Measurements from ENCODE around the gene COL9A2.

COL9A2 gene

DNA sequence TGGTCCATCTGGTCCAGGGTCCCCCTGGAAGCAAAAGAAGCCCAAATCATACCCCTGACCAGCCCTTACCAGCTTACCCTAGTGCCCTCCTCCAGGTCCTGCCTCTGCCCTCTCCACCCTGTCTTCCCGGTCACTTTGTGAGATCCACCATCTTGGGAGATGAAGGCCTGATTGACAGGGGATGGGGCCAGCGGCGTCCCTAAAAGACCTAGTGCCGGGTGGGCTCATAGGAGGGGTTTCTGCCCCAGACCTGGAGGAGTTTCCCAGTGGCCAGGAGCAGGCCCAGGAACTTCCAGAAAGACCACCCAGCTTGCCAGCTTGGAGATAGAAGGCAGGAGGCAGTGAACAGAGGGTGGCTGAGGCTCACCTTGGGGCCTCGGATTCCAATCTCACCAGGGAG is 5.4 kb downstream of the COL9A2 start:
- Histone ChIP-seq H3K27me3 (ENCODE audit: control insufficient read depth, insufficient read depth, low read length) (peaks cover 14% of the 10 kb centered on the region), H3K27ac (ENCODE audit: low read length) (no peak overlapping the region), H3K4me3 (ENCODE audit: low read length) (no peak overlapping the region), H3K36me3 (ENCODE audit: control insufficient read depth, insufficient read depth, low read length) (peaks cover 3% of the 10 kb centered on the region; the same call in 1 of the 2 replicates), H3K9me3 (ENCODE audit: control insufficient read depth, insufficient read depth, low read length) (no peaks in the 10 kb centered on the region), H3K4me1 (ENCODE audit: control insufficient read depth, insufficient read depth, low read length) (no peaks in the 10 kb centered on the region)
- WGBS (ENCODE audit: insufficient coverage, insufficient read length), result no CpG with 5 or more reads among the region's 5 CpGs
- DNase-seq (ENCODE audit: low read depth, low spot score), result no peak

- no peaks in the 10 kb centered on the region for H3K4me1 ChIP-seq (ENCODE audit: control insufficient read depth, insufficient read depth, low read length)
- DNase-seq (ENCODE audit: low read depth, low spot score), result no peak
- no CpG with 5 or more reads among the region's 22 CpGs for WGBS (ENCODE audit: insufficient coverage, insufficient read length)
- no peak overlapping the region for H3K27ac ChIP-seq (ENCODE audit: low read length)
- peaks cover 3% of the 10 kb centered on the region; the same call in 1 of the 2 replicates for H3K36me3 ChIP-seq (ENCODE audit: control insufficient read depth, insufficient read depth, low read length)
- no peaks in the 10 kb centered on the region for H3K9me3 ChIP-seq (ENCODE audit: control insufficient read depth, insufficient read depth, low read length)
- H3K27me3 ChIP-seq (ENCODE audit: control insufficient read depth, insufficient read depth, low read length), result peaks cover 8% of the 10 kb centered on the region
- no peak overlapping the region for H3K4me3 ChIP-seq (ENCODE audit: low read length)
Observed at GRCh38 chr1:40310983-40311642, 6.0 kb downstream of the COL9A2 start.

DNA sequence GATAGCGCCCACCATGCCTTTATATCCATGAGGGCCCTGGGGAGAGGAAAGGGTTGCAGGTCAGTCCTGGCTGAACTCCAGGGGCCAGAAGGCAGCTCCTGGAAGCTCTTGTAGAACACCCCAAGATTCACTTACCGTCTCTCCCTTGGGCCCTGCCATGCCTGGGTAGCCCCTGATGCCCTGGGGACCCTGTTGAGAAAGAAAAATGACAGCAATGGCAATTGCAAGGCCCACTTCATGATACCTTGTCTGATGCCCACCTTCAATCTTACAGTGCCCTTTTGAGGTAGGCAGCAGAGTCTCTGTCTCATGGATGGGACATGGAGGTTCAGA is 7.0 kb downstream of the COL9A2 start:
- Histone ChIP-seq H3K27me3 (ENCODE audit: control insufficient read depth, insufficient read depth, low read length) (peaks cover 1% of the 10 kb centered on the region; the same call in 1 of the 2 replicates), H3K36me3 (ENCODE audit: control insufficient read depth, insufficient read depth, low read length) (peaks cover 3% of the 10 kb centered on the region; the same call in 1 of the 2 replicates), H3K4me3 (ENCODE audit: low read length) (no peak overlapping the region), H3K27ac (ENCODE audit: low read length) (no peak overlapping the region), H3K4me1 (ENCODE audit: control insufficient read depth, insufficient read depth, low read length) (no peaks in the 10 kb centered on the region), H3K9me3 (ENCODE audit: control insufficient read depth, insufficient read depth, low read length) (no peaks in the 10 kb centered on the region)
- no peak for DNase-seq (ENCODE audit: low read depth, low spot score)
- WGBS (ENCODE audit: insufficient coverage, insufficient read length), result no CpG with 5 or more reads among the region's 2 CpGs

GRCh38 chr1:40309374-40310128 is 7.5 kb downstream of the COL9A2 start:
- peaks cover 3% of the 10 kb centered on the region; the same call in 1 of the 2 replicates for H3K36me3 ChIP-seq (ENCODE audit: control insufficient read depth, insufficient read depth, low read length)
- 0 out of 2 replicates have a peak, but pooled peaks cover under 1% of the 10 kb centered on the region for H3K4me1 ChIP-seq (ENCODE audit: control insufficient read depth, insufficient read depth, low read length)
- no peak overlapping the region for H3K4me3 ChIP-seq (ENCODE audit: low read length)
- no peaks in the 10 kb centered on the region for H3K9me3 ChIP-seq (ENCODE audit: control insufficient read depth, insufficient read depth, low read length)
- 100% methylated on average over 1 of the region's 8 CpGs for WGBS (ENCODE audit: insufficient coverage, insufficient read length)
- peaks cover 1% of the 10 kb centered on the region; the same call in 1 of the 2 replicates for H3K27me3 ChIP-seq (ENCODE audit: control insufficient read depth, insufficient read depth, low read length)
- DNase-seq (ENCODE audit: low read depth, low spot score), result no peak
- H3K27ac ChIP-seq (ENCODE audit: low read length), result no peak overlapping the region

DNA sequence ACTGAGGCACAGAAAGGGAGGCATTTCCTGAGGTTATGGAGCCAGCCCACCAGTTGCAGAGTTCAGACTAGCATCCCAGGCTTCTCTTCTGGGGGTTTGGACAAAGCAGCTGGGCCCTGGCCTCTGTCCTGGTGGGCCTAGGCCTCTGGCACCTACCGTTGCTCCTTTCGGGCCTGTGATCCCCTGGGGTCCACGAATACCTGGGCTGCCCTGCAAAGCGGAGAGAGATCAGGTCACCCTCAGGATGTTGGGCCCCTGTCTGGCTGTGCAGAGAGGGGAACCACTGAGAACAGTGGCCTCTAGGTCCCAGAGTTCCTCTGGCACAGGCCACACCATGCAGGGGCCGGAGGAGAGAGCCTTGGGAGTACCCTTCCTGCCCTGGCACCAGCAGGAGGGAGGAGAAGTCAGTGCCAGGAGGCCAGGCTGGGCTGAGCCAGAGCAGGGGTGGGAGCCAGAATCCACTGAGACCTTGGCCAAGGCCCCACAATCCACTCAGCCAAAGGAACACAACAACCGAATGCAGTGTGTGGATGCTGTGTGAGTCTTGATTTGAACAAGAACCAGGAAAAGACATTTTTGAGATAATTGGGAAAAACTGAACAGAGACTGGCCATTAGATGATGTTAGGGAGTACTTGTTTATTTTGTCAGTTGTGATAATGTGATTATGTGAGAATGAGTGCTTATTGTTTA is 8.9 kb downstream of the COL9A2 start:
- H3K4me3 ChIP-seq (ENCODE audit: low read length), result no peak overlapping the region
- H3K4me1 ChIP-seq (ENCODE audit: control insufficient read depth, insufficient read depth, low read length), result 0 out of 2 replicates have a peak, but pooled peaks cover 3% of the 10 kb centered on the region
- H3K27ac ChIP-seq (ENCODE audit: low read length), result no peak overlapping the region
- no CpG with 5 or more reads among the region's 6 CpGs for WGBS (ENCODE audit: insufficient coverage, insufficient read length)
- H3K27me3 ChIP-seq (ENCODE audit: control insufficient read depth, insufficient read depth, low read length), result no peaks in the 10 kb centered on the region
- H3K9me3 ChIP-seq (ENCODE audit: control insufficient read depth, insufficient read depth, low read length), result no peaks in the 10 kb centered on the region
- H3K36me3 ChIP-seq (ENCODE audit: control insufficient read depth, insufficient read depth, low read length), result peaks cover 3% of the 10 kb centered on the region; the same call in 1 of the 2 replicates
- DNase-seq (ENCODE audit: low read depth, low spot score), result no peak

DNA sequence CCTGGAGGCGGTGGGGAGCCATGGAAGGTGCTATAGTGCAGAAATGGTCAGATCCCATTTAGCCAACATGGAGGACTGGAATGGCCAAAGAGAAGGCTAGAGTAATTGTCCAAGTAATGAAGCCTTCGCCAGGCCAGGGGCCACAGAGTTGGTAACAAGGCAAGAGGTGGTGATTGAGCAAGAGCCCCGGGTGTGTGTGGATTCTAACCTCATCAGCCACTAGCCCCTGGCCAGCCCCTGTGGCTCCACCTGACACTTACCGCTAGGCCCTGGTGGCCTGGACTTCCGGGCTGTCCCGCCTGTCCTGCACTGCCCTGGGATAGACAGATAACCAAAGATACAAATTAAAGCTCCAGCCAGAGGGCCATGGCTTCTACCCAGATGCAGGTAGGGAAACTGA is 9.9 kb downstream of the COL9A2 start:
- no CpG with 5 or more reads among the region's 6 CpGs for WGBS (ENCODE audit: insufficient coverage, insufficient read length)
- Histone ChIP-seq H3K27me3 (ENCODE audit: control insufficient read depth, insufficient read depth, low read length) (no peaks in the 10 kb centered on the region), H3K4me3 (ENCODE audit: low read length) (no peak overlapping the region), H3K4me1 (ENCODE audit: control insufficient read depth, insufficient read depth, low read length) (0 out of 2 replicates have a peak, but pooled peaks cover 3% of the 10 kb centered on the region), H3K9me3 (ENCODE audit: control insufficient read depth, insufficient read depth, low read length) (no peaks in the 10 kb centered on the region), H3K27ac (ENCODE audit: low read length) (no peak overlapping the region), H3K36me3 (ENCODE audit: control insufficient read depth, insufficient read depth, low read length) (peaks cover 3% of the 10 kb centered on the region; the same call in 1 of the 2 replicates)
- DNase-seq (ENCODE audit: low read depth, low spot score), result no peak

DNA sequence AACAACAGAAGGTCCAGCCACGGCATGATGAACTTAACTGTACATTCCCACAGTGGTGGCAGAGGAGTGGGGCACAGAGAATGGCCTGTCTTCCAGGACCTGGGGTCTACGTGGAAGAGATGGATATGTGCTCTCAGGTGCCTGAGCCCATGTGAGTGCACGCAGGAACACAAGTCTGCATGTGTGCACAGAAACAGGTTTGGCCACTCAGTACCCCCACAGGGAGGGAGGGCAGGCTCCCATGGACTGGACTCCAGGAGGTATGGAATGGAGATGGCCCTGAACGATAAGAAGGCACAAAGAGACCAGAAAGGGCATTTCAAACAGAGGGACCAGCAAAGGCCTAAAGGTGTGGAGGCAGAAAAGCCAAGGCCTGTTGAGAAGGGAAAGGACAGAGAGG is 10.8 kb downstream of the COL9A2 start:
- Histone ChIP-seq H3K4me3 (ENCODE audit: low read length) (no peak overlapping the region), H3K27ac (ENCODE audit: low read length) (no peak overlapping the region), H3K27me3 (ENCODE audit: control insufficient read depth, insufficient read depth, low read length) (no peaks in the 10 kb centered on the region), H3K36me3 (ENCODE audit: control insufficient read depth, insufficient read depth, low read length) (peaks cover 3% of the 10 kb centered on the region; the same call in 1 of the 2 replicates), H3K4me1 (ENCODE audit: control insufficient read depth, insufficient read depth, low read length) (0 out of 2 replicates have a peak, but pooled peaks cover 3% of the 10 kb centered on the region), H3K9me3 (ENCODE audit: control insufficient read depth, insufficient read depth, low read length) (no peaks in the 10 kb centered on the region)
- no peak for DNase-seq (ENCODE audit: low read depth, low spot score)
- no CpG with 5 or more reads among the region's 4 CpGs for WGBS (ENCODE audit: insufficient coverage, insufficient read length)

DNA sequence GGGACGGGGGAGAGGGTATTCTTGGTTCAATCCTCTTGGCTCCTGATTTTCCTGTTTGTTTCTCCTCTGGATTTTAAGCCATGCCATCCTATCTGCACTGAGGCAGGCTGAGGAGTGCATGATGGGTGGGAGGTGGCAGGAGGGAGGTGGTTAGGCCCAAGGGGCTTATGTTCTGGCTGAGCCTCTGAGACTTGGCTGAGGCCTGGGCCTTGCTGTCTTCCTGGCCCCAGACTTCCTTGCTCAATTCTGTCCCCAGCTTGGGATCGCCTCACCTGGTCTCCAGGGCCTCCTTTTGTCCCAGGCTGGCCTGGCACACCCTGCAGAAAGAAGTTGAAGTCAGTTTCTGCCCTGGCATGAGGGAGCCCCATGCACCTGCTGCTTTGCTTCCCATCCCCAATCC is 11.2 kb downstream of the COL9A2 start:
- no peaks in the 10 kb centered on the region for H3K27me3 ChIP-seq (ENCODE audit: control insufficient read depth, insufficient read depth, low read length)
- no CpG with 5 or more reads among the region's 2 CpGs for WGBS (ENCODE audit: insufficient coverage, insufficient read length)
- H3K9me3 ChIP-seq (ENCODE audit: control insufficient read depth, insufficient read depth, low read length), result no peaks in the 10 kb centered on the region
- DNase-seq (ENCODE audit: low read depth, low spot score), result no peak
- no peak overlapping the region for H3K27ac ChIP-seq (ENCODE audit: low read length)
- peaks cover 1% of the 10 kb centered on the region; the same call in 1 of the 2 replicates for H3K36me3 ChIP-seq (ENCODE audit: control insufficient read depth, insufficient read depth, low read length)
- H3K4me3 ChIP-seq (ENCODE audit: low read length), result no peak overlapping the region
- H3K4me1 ChIP-seq (ENCODE audit: control insufficient read depth, insufficient read depth, low read length), result peaks cover 3% of the 10 kb centered on the region; the same call in 1 of the 2 replicates

- Histone ChIP-seq H3K27me3 (ENCODE audit: control insufficient read depth, insufficient read depth, low read length) (no peaks in the 10 kb centered on the region), H3K36me3 (ENCODE audit: control insufficient read depth, insufficient read depth, low read length) (no peaks in the 10 kb centered on the region), H3K4me3 (ENCODE audit: low read length) (no peak overlapping the region), H3K4me1 (ENCODE audit: control insufficient read depth, insufficient read depth, low read length) (peaks cover 3% of the 10 kb centered on the region; the same call in 1 of the 2 replicates), H3K9me3 (ENCODE audit: control insufficient read depth, insufficient read depth, low read length) (no peaks in the 10 kb centered on the region), H3K27ac (ENCODE audit: low read length) (no peak overlapping the region)
- WGBS (ENCODE audit: insufficient coverage, insufficient read length), result no CpG with 5 or more reads among the region's 5 CpGs
- DNase-seq (ENCODE audit: low read depth, low spot score), result no peak
Observed at GRCh38 chr1:40305451-40305850, 11.6 kb downstream of the COL9A2 start.

DNA sequence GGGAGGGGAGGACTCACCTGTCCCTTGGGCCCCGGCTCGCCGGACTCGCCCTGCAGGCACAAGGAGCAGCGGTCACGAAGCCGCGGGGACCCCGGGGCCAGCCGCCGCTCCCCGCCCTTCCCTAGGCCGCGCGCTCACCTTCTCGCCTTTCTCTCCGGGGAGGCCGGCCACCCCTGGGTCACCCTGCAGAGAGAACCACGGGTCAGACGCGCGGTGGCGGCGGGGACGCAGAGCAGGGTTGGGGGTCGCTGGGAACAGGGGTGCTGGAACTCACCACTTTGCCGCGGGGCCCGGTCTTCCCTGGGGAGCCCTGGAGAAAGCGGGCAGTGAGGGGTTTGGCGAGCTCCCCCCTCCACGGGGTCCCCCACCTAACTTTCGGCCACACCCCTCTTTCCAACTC is 13.3 kb downstream of the COL9A2 start:
- Histone ChIP-seq H3K36me3 (ENCODE audit: control insufficient read depth, insufficient read depth, low read length) (no peaks in the 10 kb centered on the region), H3K27ac (ENCODE audit: low read length) (no peak overlapping the region), H3K27me3 (ENCODE audit: control insufficient read depth, insufficient read depth, low read length) (no peaks in the 10 kb centered on the region), H3K4me1 (ENCODE audit: control insufficient read depth, insufficient read depth, low read length) (peaks cover 6% of the 10 kb centered on the region), H3K4me3 (ENCODE audit: low read length) (no peak overlapping the region), H3K9me3 (ENCODE audit: control insufficient read depth, insufficient read depth, low read length) (no peaks in the 10 kb centered on the region)
- no CpG with 5 or more reads among the region's 33 CpGs for WGBS (ENCODE audit: insufficient coverage, insufficient read length)
- no peak for DNase-seq (ENCODE audit: low read depth, low spot score)
